GOT3 (cell line): ENCODE measurements around the gene BAHCC1.
"Not testable (repeated sequence)": the region's sequence is repeated elsewhere in the genome, so short reads cannot be mapped to it uniquely, and the experiment has no call there.

Experiments
- DNase-seq: peaks from one replicate; lab custom pipeline; 2025; ENCODE audit warnings: mixed read lengths; lab: John Stamatoyannopoulos, UW

BAHCC1 gene

GRCh38 chr17:81394921-81395599 is at the start of gene BAHCC1:
Gene BAHCC1, plus strand, starts transcription at chr17:81395457. Its CDS starts 4,283 bp downstream, at chr17:81399740.
- peak; percentile 97 for DNase-seq

- DNase-seq, result peak; percentile 85
Observed at GRCh38 chr17:81346090-81346907, 49.0 kb upstream of the BAHCC1 start.

GRCh38 chr17:81346908-81347349 is 48.3 kb upstream of the BAHCC1 start:
- DNase-seq, result no peak

- DNase-seq, result no peak
Observed at GRCh38 chr17:81347437-81347836, 47.8 kb upstream of the BAHCC1 start.

GRCh38 chr17:81348097-81349055 is 46.9 kb upstream of the BAHCC1 start:
- no peak for DNase-seq

- no peak for DNase-seq
Observed at GRCh38 chr17:81349397-81350319, 45.6 kb upstream of the BAHCC1 start.

GRCh38 chr17:81350320-81350890 is 44.9 kb upstream of the BAHCC1 start:
- DNase-seq, result no peak

GRCh38 chr17:81351329-81352052 is 43.8 kb upstream of the BAHCC1 start:
- DNase-seq, result not testable (repeated sequence)

- DNase-seq, result not testable (repeated sequence)
Observed at GRCh38 chr17:81352056-81352455, 43.2 kb upstream of the BAHCC1 start.

- DNase-seq, result no peak
Observed at GRCh38 chr17:81354252-81354953, 40.9 kb upstream of the BAHCC1 start.

GRCh38 chr17:81354954-81355347 is 40.3 kb upstream of the BAHCC1 start:
- DNase-seq, result no peak

GRCh38 chr17:81359218-81359617 is 36.0 kb upstream of the BAHCC1 start:
- DNase-seq, result no peak

- not testable (repeated sequence) for DNase-seq
Observed at GRCh38 chr17:81362001-81362400, 33.3 kb upstream of the BAHCC1 start.

GRCh38 chr17:81364278-81365147 is 30.7 kb upstream of the BAHCC1 start:
- DNase-seq, result no peak

GRCh38 chr17:81365148-81365600 is 30.1 kb upstream of the BAHCC1 start:
- DNase-seq, result no peak

- no peak for DNase-seq
Observed at GRCh38 chr17:81365601-81366585, 29.4 kb upstream of the BAHCC1 start.

- DNase-seq, result no peak
Observed at GRCh38 chr17:81366648-81367047, 28.6 kb upstream of the BAHCC1 start.
